Measurements from ENCODE around the gene DAB2IP.

DAB2IP gene

GRCh38 chr9:121662359-121662758 is 10.9 kb downstream of the DAB2IP start (continued):
- no peak for TF ChIP-seq ZFP69B (tag by site-specific recombination; IDR thresholded peaks at IDR 0.05)
- TF ChIP-seq ZNF76 (tag by site-specific recombination; IDR thresholded peaks at IDR 0.05; ENCODE audit: borderline replicate concordance, low read depth): no peak
- TF ChIP-seq ZNF416 (tag by site-specific recombination; IDR thresholded peaks at IDR 0.05): no peak
- no peak for TF ChIP-seq GLI4 (tag by site-specific recombination; IDR thresholded peaks at IDR 0.05)
- TF ChIP-seq ZNF266 (tag by site-specific recombination; IDR thresholded peaks at IDR 0.05; ENCODE audit: low read depth): no peak
- TF ChIP-seq KLF16 (tag by site-specific recombination; IDR thresholded peaks at IDR 0.05): no peak

- POLR2A ChIA-PET: no interaction called here
- no peak for TF ChIP-seq ZNF302 (tag by site-specific recombination; IDR thresholded peaks at IDR 0.05; ENCODE audit: low read depth)
- TF ChIP-seq GLIS1 (tag by site-specific recombination; IDR thresholded peaks at IDR 0.05): no peak
- CTCF ChIA-PET: interaction anchor here (0.6 to 2.4 kb wide), 7 partner anchors 23 to 450 kb away, joined by 3 to 9 read pairs (median 4); no protein-coding TSS in a partner anchor
- Histone ChIP-seq H3K9me3 (ENCODE audit: control insufficient read depth, insufficient read depth, low read depth, low read length) (no peaks in the 10 kb centered on the region), H3K27ac (ENCODE audit: extremely low read depth, low read depth, low read length) (no peak overlapping the region), H3K4me1 (ENCODE audit: control insufficient read depth, insufficient read depth, low read length) (no peaks in the 10 kb centered on the region), H3K4me3 (ENCODE audit: low read depth, low read length) (no peak overlapping the region), H3K36me3 (ENCODE audit: control insufficient read depth in 2 of 2, insufficient read depth in 1 of 2, low read length in 2 of 2) (no peaks in the 10 kb centered on the region; a peak in 1 of 3 replicates)
Measured at GRCh38 chr9:121662891-121663580, 11.6 kb downstream of the DAB2IP start.

GRCh38 chr9:121663591-121663990 is 12.2 kb downstream of the DAB2IP start:
- H3K4me1 ChIP-seq (ENCODE audit: control insufficient read depth, insufficient read depth, low read length): no peaks in the 10 kb centered on the region
- no peaks in the 10 kb centered on the region; a peak in 1 of 3 replicates for H3K36me3 ChIP-seq (ENCODE audit: control insufficient read depth in 2 of 2, insufficient read depth in 1 of 2, low read length in 2 of 2)
- H3K9me3 ChIP-seq (ENCODE audit: control insufficient read depth, insufficient read depth, low read depth, low read length): no peaks in the 10 kb centered on the region
- ChIA-PET CTCF (interaction anchor here (0.9 to 1.8 kb wide), 4 partner anchors 23 to 321 kb away, joined by 3 to 9 read pairs (median 3); no protein-coding TSS in a partner anchor), POLR2A (no interaction called here)
- TF ChIP-seq ZSCAN5A (tag by site-specific recombination; IDR thresholded peaks at IDR 0.05) (no peak), ZNF416 (tag by site-specific recombination; IDR thresholded peaks at IDR 0.05) (no peak), ZNF560 (tag by site-specific recombination; IDR thresholded peaks at IDR 0.05; ENCODE audit: borderline replicate concordance) (no peak), ZNF324 (tag by site-specific recombination; IDR thresholded peaks at IDR 0.05) (no peak), BCL6B (tag by site-specific recombination; IDR thresholded peaks at IDR 0.05) (no peak), MZF1 (tag by site-specific recombination; IDR thresholded peaks at IDR 0.05; ENCODE audit: borderline replicate concordance) (no peak), ZBTB48 (tag by site-specific recombination; IDR thresholded peaks at IDR 0.05) (no peak)
- H3K27ac ChIP-seq (ENCODE audit: extremely low read depth, low read depth, low read length): no peak overlapping the region
- H3K4me3 ChIP-seq (ENCODE audit: low read depth, low read length): no peak overlapping the region

- H3K36me3 ChIP-seq (ENCODE audit: control insufficient read depth in 2 of 2, insufficient read depth in 1 of 2, low read length in 2 of 2): no peaks in the 10 kb centered on the region; a peak in 1 of 3 replicates
- POLR2A ChIA-PET: no interaction called here
- no peak for TF ChIP-seq ZFP69B (tag by site-specific recombination; IDR thresholded peaks at IDR 0.05)
- TF ChIP-seq SALL2 (tag by site-specific recombination; IDR thresholded peaks at IDR 0.05; ENCODE audit: borderline replicate concordance): no peak
- TF ChIP-seq ZNF214 (tag by site-specific recombination; IDR thresholded peaks at IDR 0.05; ENCODE audit: borderline replicate concordance): no peak
- no peak for TF ChIP-seq ZNF571 (tag by site-specific recombination; IDR thresholded peaks at IDR 0.05)
- no peak for TF ChIP-seq BCL11A (tag by site-specific recombination; IDR thresholded peaks at IDR 0.05; ENCODE audit: low read depth)
- TF ChIP-seq ZNF423 (tag by site-specific recombination; IDR thresholded peaks at IDR 0.05): no peak
- TF ChIP-seq ZNF280C (tag by site-specific recombination; IDR thresholded peaks at IDR 0.05): no peak
- no peak for TF ChIP-seq TSHZ1 (tag by site-specific recombination; IDR thresholded peaks at IDR 0.05; ENCODE audit: borderline replicate concordance)
Measured at GRCh38 chr9:121666294-121666693, 14.9 kb downstream of the DAB2IP start.

More at GRCh38 chr9:121666294-121666693, 14.9 kb downstream of the DAB2IP start:
- Histone ChIP-seq H3K9me3 (ENCODE audit: control insufficient read depth, insufficient read depth, low read depth, low read length) (no peaks in the 10 kb centered on the region), H3K4me1 (ENCODE audit: control insufficient read depth, insufficient read depth, low read length) (no peaks in the 10 kb centered on the region), H3K4me3 (ENCODE audit: low read depth, low read length) (no peak overlapping the region), H3K27ac (ENCODE audit: extremely low read depth, low read depth, low read length) (no peak overlapping the region)
- CTCF ChIA-PET: interaction anchor here (0.6 to 1.2 kb wide), 3 partner anchors 13 to 116 kb away, joined by 3 to 4 read pairs (median 4); no protein-coding TSS in a partner anchor
